Measurements from ENCODE around the gene HAPLN2. TPM values are rescaled to one million over a fixed set of nuclear protein-coding genes. Genes with fewer than 3 reads are reported as not detected.
A peak's percentile ranks its signal among the peaks of the same experiment; 100 is the strongest.

HAPLN2 gene
- total and polyA plus RNA-seq, 2 experiments from 2014 or later, result not detected

- WGBS (ENCODE audit: low lambda C conversion rate, missing lambda C conversion rate), result 6% methylated on average over 53 of the region's 54 CpGs
- H3K9me2 ChIP-seq (replicated peaks; ENCODE audit: insufficient read depth), result no peaks in the 10 kb centered on the region
- no peaks in the 10 kb centered on the region for H3K79me2 ChIP-seq
- no peak overlapping the region for H3K27ac ChIP-seq
- no peaks in the 10 kb centered on the region for H3K9me3 ChIP-seq (ENCODE audit: low read depth)
- no peaks in the 10 kb centered on the region for H4K20me1 ChIP-seq (ENCODE audit: insufficient read depth, poor library complexity, severe bottlenecking)
- H3K27me3 ChIP-seq, result peaks cover 39% of the 10 kb centered on the region
- peaks cover 40% of the 10 kb centered on the region for H3K4me1 ChIP-seq (ENCODE audit: insufficient read depth)
- peak; percentile 85 for DNase-seq (ENCODE audit: low spot score)
- peak; percentile 99 for TF ChIP-seq CTCF (IDR thresholded peaks at IDR 0.05; ENCODE audit: poor library complexity)
- TF ChIP-seq EZH2phosphoT487 (IDR thresholded peaks at IDR 0.05; ENCODE audit: low read depth, severe bottlenecking, unreplicated experiment), result no peak
- TF ChIP-seq EZH2 (IDR thresholded peaks at IDR 0.05; ENCODE audit: borderline replicate concordance), result peak; percentile 84
- H3K4me3 ChIP-seq, result peak overlapping the region; percentile 27
- H3K4me2 ChIP-seq, result peak overlapping the region; percentile 91
- H3K36me3 ChIP-seq (replicated peaks; ENCODE audit: insufficient read depth, low read depth), result no peaks in the 10 kb centered on the region
- H2AFZ ChIP-seq, result peak overlapping the region; percentile 71
These were observed 37.9 kb downstream of the HAPLN2 start for GRCh38 chr1:156656806-156657740.

GRCh38 chr1:156657741-156658319 lies 38.6 kb downstream of the HAPLN2 start:
- Histone ChIP-seq H3K27me3 (peaks cover 39% of the 10 kb centered on the region), H3K4me2 (peak overlapping the region; percentile 91), H4K20me1 (ENCODE audit: insufficient read depth, poor library complexity, severe bottlenecking) (no peaks in the 10 kb centered on the region), H3K36me3 (replicated peaks; ENCODE audit: insufficient read depth, low read depth) (no peaks in the 10 kb centered on the region), H3K79me2 (no peaks in the 10 kb centered on the region), H3K9me2 (replicated peaks; ENCODE audit: insufficient read depth) (no peaks in the 10 kb centered on the region), H3K4me1 (ENCODE audit: insufficient read depth) (peaks cover 46% of the 10 kb centered on the region), H3K4me3 (no peak overlapping the region), H3K27ac (no peak overlapping the region), H3K9me3 (ENCODE audit: low read depth) (no peaks in the 10 kb centered on the region), H2AFZ (no peak overlapping the region)
- WGBS (ENCODE audit: low lambda C conversion rate, missing lambda C conversion rate), result 35% methylated on average over 7 of the region's 15 CpGs
- no peak for DNase-seq (ENCODE audit: low spot score)
- TF ChIP-seq EZH2phosphoT487 (IDR thresholded peaks at IDR 0.05; ENCODE audit: low read depth, severe bottlenecking, unreplicated experiment) (no peak), EZH2 (IDR thresholded peaks at IDR 0.05; ENCODE audit: borderline replicate concordance) (no peak), CTCF (IDR thresholded peaks at IDR 0.05; ENCODE audit: poor library complexity) (no peak)

GRCh38 chr1:156658496-156658895 lies 39.3 kb downstream of the HAPLN2 start:
- 98% methylated on average over 14 of the region's 14 CpGs for WGBS (ENCODE audit: low lambda C conversion rate, missing lambda C conversion rate)

More at GRCh38 chr1:156658496-156658895, 39.3 kb downstream of the HAPLN2 start:
- H3K4me2 ChIP-seq, result no peak overlapping the region
- H3K27ac ChIP-seq, result no peak overlapping the region
- no peak overlapping the region for H2AFZ ChIP-seq
- H3K79me2 ChIP-seq, result no peaks in the 10 kb centered on the region
- no peaks in the 10 kb centered on the region for H3K36me3 ChIP-seq (replicated peaks; ENCODE audit: insufficient read depth, low read depth)
- peaks cover 53% of the 10 kb centered on the region for H3K4me1 ChIP-seq (ENCODE audit: insufficient read depth)
- no peak overlapping the region for H3K4me3 ChIP-seq
- DNase-seq (ENCODE audit: low spot score), result no peak
- H3K9me2 ChIP-seq (replicated peaks; ENCODE audit: insufficient read depth), result no peaks in the 10 kb centered on the region
- no peaks in the 10 kb centered on the region for H3K9me3 ChIP-seq (ENCODE audit: low read depth)
- H4K20me1 ChIP-seq (ENCODE audit: insufficient read depth, poor library complexity, severe bottlenecking), result no peaks in the 10 kb centered on the region
- TF ChIP-seq CTCF (IDR thresholded peaks at IDR 0.05; ENCODE audit: poor library complexity) (no peak), EZH2 (IDR thresholded peaks at IDR 0.05; ENCODE audit: borderline replicate concordance) (no peak), EZH2phosphoT487 (IDR thresholded peaks at IDR 0.05; ENCODE audit: low read depth, severe bottlenecking, unreplicated experiment) (no peak)
- H3K27me3 ChIP-seq, result peaks cover 37% of the 10 kb centered on the region

Data from hepatocyte (in vitro differentiated cells).